Astrocyte (in vitro differentiated cells and primary cell): ENCODE results near the gene FASTKD1.
"Not testable (repeated sequence)": the region's sequence is repeated elsewhere in the genome, so short reads cannot be mapped to it uniquely, and the experiment has no call there.

Source experiments
- CTCF ChIP-seq: IDR thresholded peaks from 2 replicates; pipeline ENCODE4 v1.5.1; 2011; ENCODE audit warnings: low read depth, mild to moderate bottlenecking, inconsistent platforms, low read length, moderate library complexity; ENCODE audit not compliant: insufficient read depth
- EZH2 ChIP-seq: IDR thresholded peaks from 2 replicates; pipeline ENCODE4 v1.6.1; 2012; ENCODE audit warnings: mild to moderate bottlenecking, low read length, inconsistent platforms; ENCODE audit not compliant: insufficient read depth

GRCh38 chr2:169539460-169539859 lies 34.2 kb downstream of the FASTKD1 start:
- not testable (repeated sequence) for TF ChIP-seq CTCF, EZH2
